K562 (cell line): ENCODE data around the gene SCYL2. TPM values are rescaled to one million over a fixed set of nuclear protein-coding genes. Genes with fewer than 3 reads are reported as not detected.

Experiments used
- ATAC-seq: fragments of 200-7000 bp; cut with Tn5 transposase; 3 replicates; pipeline ENCODE4 v1.9.1; 2020; ENCODE audit warnings: moderate library complexity
- BruUV-seq: library from RNA; stranded (reverse); fragments of 400-500 nt; replicated peaks from 2 replicates; lab custom pipeline; 2021; lab: Mats Ljungman, UMichigan
- CTCF ChIA-PET: fragments of 300-600 bp; formaldehyde crosslinking; extraction: SDS; loops from one replicate; lab custom pipeline; 2021; ENCODE audit warnings: low intra/inter-chr PET ratio; lab: Yijun Ruan, JAX
- POLR2A ChIA-PET: fragments of 300-600, 350-650 bp; sonication (Branson Sonifier 250); formaldehyde crosslinking; extraction: SDS; loops from one replicate; lab custom pipeline; 2021; ENCODE audit warnings: antibody characterized with exemption, inconsistent platforms; lab: Yijun Ruan, JAX
- DNase-seq, 4 experiments: peaks; one replicate each; pipeline versions ENCODE4 v3.0.0 to v3.0.0-alpha.2; 2011 to 2018; ENCODE audit warnings: low spot score in 3 of 4, mixed read lengths in 3 of 4; ENCODE audit errors: extremely low read depth in 1 of 4
- FAIRE-seq: peaks from 2 replicates; lab custom pipeline; 2011; peaks lifted over from hg19 to GRCh38; lab: Jason Lieb, UNC
- H2AFZ ChIP-seq: 2 replicates; pipeline ENCODE4 v1.6.0; 2011; ENCODE audit warnings: low read depth, low read length, control low read depth, inconsistent platforms
- H3K27ac ChIP-seq: fragments of 200-600 bp; 3 replicates; pipeline ENCODE4 v1.8.0; 2011; ENCODE audit warnings: low read depth, mild to moderate bottlenecking, control low read depth, inconsistent platforms, low read length, moderate library complexity, mixed read lengths; ENCODE audit errors: extremely low read depth
- H3K27me3 ChIP-seq, 2 experiments: fragments of 300-600 bp in 1 of 2; 2 replicates in 1 of 2; 3 replicates in 1 of 2; pipeline versions ENCODE4 v1.6.0 to v1.8.0; 2011; ENCODE audit warnings: inconsistent platforms in 2 of 2, low read length in 2 of 2, mild to moderate bottlenecking in 1 of 2, mixed read lengths in 1 of 2, moderate library complexity in 1 of 2; ENCODE audit not compliant: control insufficient read depth in 2 of 2, insufficient read depth in 2 of 2
- H3K36me3 ChIP-seq: fragments of 300-600 bp; 3 replicates; pipeline ENCODE4 v1.8.0; 2011; ENCODE audit warnings: mild to moderate bottlenecking, low read length, inconsistent platforms; ENCODE audit not compliant: control insufficient read depth, insufficient read depth
- H3K4me1 ChIP-seq, 2 experiments: fragments of 200-600 bp in 1 of 2; replicated peaks in 1 of 2; 2 replicates in 1 of 2; 3 replicates in 1 of 2; pipeline versions ENCODE4 v1.5.1 to v1.8.0; 2011; ENCODE audit warnings: inconsistent platforms in 2 of 2, low read length in 2 of 2, mild to moderate bottlenecking in 1 of 2, mixed read lengths in 1 of 2, moderate library complexity in 1 of 2; ENCODE audit not compliant: control insufficient read depth in 2 of 2, insufficient read depth in 2 of 2
- H3K4me2 ChIP-seq: 2 replicates; pipeline ENCODE4 v1.6.1; 2011; ENCODE audit warnings: low read length, control low read depth, inconsistent platforms, mixed read lengths; ENCODE audit not compliant: insufficient read depth
- H3K4me3 ChIP-seq: fragments of 200-600 bp; sonication (generic), shearing (Covaris generic); 2 replicates; pipeline ENCODE4 v1.5.1; 2016; ENCODE audit warnings: control low read depth, inconsistent platforms
- H3K79me2 ChIP-seq: fragments of 200-600 bp; 3 replicates; pipeline ENCODE4 v1.8.0; 2011; ENCODE audit warnings: low read length, inconsistent platforms; ENCODE audit not compliant: control insufficient read depth, insufficient read depth
- H3K9ac ChIP-seq, 2 experiments: 2 replicates each; pipeline versions ENCODE4 v1.6.0 to v1.6.1; 2011; ENCODE audit warnings: low read depth in 2 of 2, low read length in 2 of 2, control low read depth in 1 of 2, inconsistent platforms in 1 of 2, mild to moderate bottlenecking in 1 of 2, mixed read lengths in 1 of 2; ENCODE audit not compliant: insufficient read depth in 1 of 2
- H3K9me1 ChIP-seq: one replicate; pipeline ENCODE4 v1.6.0; 2011; ENCODE audit warnings: inconsistent platforms, mild to moderate bottlenecking, low read length, moderate library complexity; ENCODE audit not compliant: control insufficient read depth, insufficient read depth
- H3K9me3 ChIP-seq: replicated peaks from 2 replicates; pipeline ENCODE4 v1.5.1; 2011; ENCODE audit warnings: low read depth, low read length, inconsistent platforms; ENCODE audit not compliant: control insufficient read depth, insufficient read depth
- H4K20me1 ChIP-seq: replicated peaks from 2 replicates; pipeline ENCODE4 v1.6.1; 2011; ENCODE audit warnings: low read length, inconsistent platforms, mixed read lengths; ENCODE audit not compliant: control insufficient read depth, insufficient read depth
- ARID4B ChIP-seq: sonication (generic); formaldehyde crosslinking; IDR thresholded peaks from 2 replicates; pipeline ENCODE4 v1.8.0; 2022; ENCODE audit warnings: mild to moderate bottlenecking, missing genetic modification reagents
- MEIS2 ChIP-seq: fragments of 450-650 bp; IDR thresholded peaks from 2 replicates; pipeline ENCODE4 v1.6.1; 2014; ENCODE audit warnings: mild to moderate bottlenecking; ENCODE audit not compliant: partially characterized antibody
- ZNF324 ChIP-seq: fragments of 250-450 bp; sonication (Bioruptor Pico); IDR thresholded peaks from 2 replicates; pipeline ENCODE4 v1.4.0; 2020; ENCODE audit warnings: mild to moderate bottlenecking
- WGBS: fragments of 100-300 bp; shearing (Covaris generic); methylation state at CpG from one replicate; pipeline ENCODE4 v1.1.6; 2016; ENCODE audit warnings: low coverage, mixed read lengths; ENCODE audit not compliant: insufficient coverage; ENCODE audit errors: missing lambda C conversion rate; 5-methylcytosine and 5-hydroxymethylcytosine counted together
- in situ Hi-C: fragments of 300-500 bp; cut with MboI; formaldehyde crosslinking; loops from 4 replicates; pipeline ENCODE4 v1.15.0; 2018; ENCODE audit warnings: inconsistent platforms, mixed read lengths
- intact Hi-C: fragments of 100-400 bp; cut with micrococcal nuclease; formaldehyde crosslinking; loops from 2 replicates; pipeline ENCODE4 v1.14.2; 2022
- polyA plus RNA-seq, 8 experiments: library from polyadenylated mRNA; depleted of rRNA in 4 of 8; stranded (reverse) in 5 of 8; unstranded in 3 of 8; fragments of >200 nt; fragmentation: Nextera tagmentation in 2 of 8; fragmentation: Illumina TruSeq in 1 of 8; extraction: Ambion mirVana in 2 of 8; extraction: Trizol in 1 of 8; gene quantifications; 2 replicates each; pipeline versions ENCODE4 v1.2.1 to v1.2.3, GENCODE V29; 2011 to 2014; ENCODE audit warnings: inconsistent platforms in 1 of 8, missing spikeins in 1 of 8
- total RNA-seq, 7 experiments: library from RNA; depleted of rRNA in 6 of 7; stranded (reverse); fragments of >200 nt in 6 of 7; fragmentation: Illumina TruSeq in 2 of 7; extraction: Trizol in 2 of 7; gene quantifications; 2 replicates each; pipeline versions ENCODE4 v1.2.1 to v1.2.3, GENCODE V29; 2011 to 2021; ENCODE audit warnings: low replicate concordance in 1 of 7

SCYL2 gene
- total and polyA plus RNA-seq, 9 of the 15 experiments (the other 6 are each of a cell fraction or from before 2014, with no cell fraction given), result 9.9 to 49.0 (median 32.9) TPM

- H3K27ac ChIP-seq, result no peak overlapping the region
- ChIA-PET CTCF (no interaction called here), POLR2A (no interaction called here)
- no peaks in the 10 kb centered on the region for H3K4me1 ChIP-seq
- no TSS peak for BruUV-seq
- no peak for TF ChIP-seq ARID4B (CRISPR knock-in tag)
- no peak for TF ChIP-seq MEIS2
- TF ChIP-seq ZNF324 (CRISPR knock-in tag), result no peak
- no peak for ATAC-seq
- H3K9me3 ChIP-seq, result no peaks in the 10 kb centered on the region
- no peak overlapping the region for H3K9ac ChIP-seq
- H3K9me1 ChIP-seq, result no peaks in the 10 kb centered on the region
- in situ Hi-C loops (no loop called here), intact Hi-C loops (no loop called here)
- H4K20me1 ChIP-seq, result no peaks in the 10 kb centered on the region
- no peak overlapping the region for H3K4me2 ChIP-seq
- no peak overlapping the region for H2AFZ ChIP-seq
- 82% methylated on average over 1 of the region's 1 CpG for WGBS
- DNase-seq, result no peak
- FAIRE-seq, result no peak
- H3K27me3 ChIP-seq, result no peaks in the 10 kb centered on the region
- H3K4me3 ChIP-seq, result no peak overlapping the region
- H3K79me2 ChIP-seq, result no peaks in the 10 kb centered on the region
- no peaks in the 10 kb centered on the region for H3K36me3 ChIP-seq
Observed at GRCh38 chr12:100258127-100258526, 8.8 kb upstream of the SCYL2 start.
